ENCODE measurements around the gene ADH7. TPM values are rescaled to one million over a fixed set of nuclear protein-coding genes. Genes with fewer than 3 reads are reported as not detected.

ADH7 gene
- total and polyA plus RNA-seq, 9 of the 15 experiments (the other 6 are each of a cell fraction or from before 2014, with no cell fraction given), result not detected

GRCh38 chr4:99463566-99463965 is 28.4 kb upstream of the ADH7 start:
- CTCF ChIA-PET (ENCODE audit: low intra/inter-chr PET ratio), result no interaction called here
- Histone ChIP-seq H3K4me3 (no peak overlapping the region), H3K9me3 (replicated peaks; ENCODE audit: control insufficient read depth, insufficient read depth, low read depth, low read length) (no peaks in the 10 kb centered on the region), H3K79me2 (ENCODE audit: control insufficient read depth, insufficient read depth, low read length) (no peaks in the 10 kb centered on the region), H3K27ac (ENCODE audit: extremely low read depth, low read depth, low read length) (no peak overlapping the region), H3K4me1 (replicated peaks in 1 of 2; ENCODE audit: control insufficient read depth in 2 of 2, insufficient read depth in 2 of 2, low read length in 2 of 2) (no peaks in the 10 kb centered on the region), H3K4me2 (ENCODE audit: insufficient read depth, low read length) (no peak overlapping the region), H2AFZ (ENCODE audit: low read depth, low read length) (no peak overlapping the region), H4K20me1 (replicated peaks; ENCODE audit: control insufficient read depth, insufficient read depth, low read length) (no peaks in the 10 kb centered on the region), H3K27me3 (ENCODE audit: control insufficient read depth in 2 of 2, insufficient read depth in 2 of 2, low read length in 2 of 2) (no peaks in the 10 kb centered on the region), H3K9ac (ENCODE audit: insufficient read depth in 1 of 2, low read depth in 2 of 2, low read length in 2 of 2) (no peak overlapping the region), H3K36me3 (ENCODE audit: control insufficient read depth, insufficient read depth, low read length) (no peaks in the 10 kb centered on the region), H3K9me1 (ENCODE audit: control insufficient read depth, insufficient read depth, low read length) (no peaks in the 10 kb centered on the region)
- WGBS (ENCODE audit: insufficient coverage, low coverage, missing lambda C conversion rate), result 3% methylated on average over 2 of the region's 2 CpGs
- no peak for FAIRE-seq
- in situ Hi-C loops (cut with MboI), result no loop called here
- no peak for ATAC-seq
- DNase-seq (ENCODE audit: extremely low read depth in 1 of 4, low spot score in 3 of 4), result no peak
- BruUV-seq (replicated peaks), result no TSS peak
- POLR2A ChIA-PET, result no interaction called here
- intact Hi-C loops (cut with micrococcal nuclease), result loop anchor here (2.0 to 10.0 kb wide), 6 partner anchors 49 to 996 kb away; partner anchors contain the start of gene METAP1
- no peak for TF ChIP-seq HMBOX1 (IDR thresholded peaks at IDR 0.05)
- no peak for TF ChIP-seq NCOR1 (IDR thresholded peaks at IDR 0.05)
- TF ChIP-seq ZNF644 (tag; IDR thresholded peaks at IDR 0.05; ENCODE audit: low read depth), result no peak
- no peak for TF ChIP-seq ZFP91 (CRISPR knock-in tag; IDR thresholded peaks at IDR 0.05)
- no peak for TF ChIP-seq PRDM10 (IDR thresholded peaks at IDR 0.05; ENCODE audit: partially characterized antibody)
- TF ChIP-seq ATF7 (IDR thresholded peaks at IDR 0.05), result no peak
- TF ChIP-seq RBM15 (IDR thresholded peaks at IDR 0.05; ENCODE audit: insufficient read depth, low read length), result no peak
- no peak for TF ChIP-seq THRB (CRISPR knock-in tag; conservative IDR thresholded peaks at IDR 0.05)
- no peak for TF ChIP-seq ZBTB43 (CRISPR knock-in tag; IDR thresholded peaks at IDR 0.05)
- no peak for TF ChIP-seq CC2D1A (IDR thresholded peaks at IDR 0.05)
